Measurements from ENCODE around the gene LYRM1. TPM values are rescaled to one million over a fixed set of nuclear protein-coding genes. Genes with fewer than 3 reads are reported as not detected.
"Not testable (repeated sequence)": the region's sequence is repeated elsewhere in the genome, so short reads cannot be mapped to it uniquely, and the experiment has no call there.

Gene LYRM1
- total and polyA plus RNA-seq, 8 donors: 9.9 to 30.9 (median 15.5) TPM

- no peaks in the 10 kb centered on the region for H3K9me3 ChIP-seq
- DNase-seq (no peak), FAIRE-seq (no peak), ATAC-seq (no peak)
- H3K4me3 ChIP-seq: no peak overlapping the region
- H3K36me3 ChIP-seq: no peaks in the 10 kb centered on the region
- TF ChIP-seq CTCF (IDR thresholded peaks at IDR 0.05): no peak
- H3K4me1 ChIP-seq: no peaks in the 10 kb centered on the region
- 93% methylated on average over 3 of the region's 3 CpGs for WGBS, 2 donors
- no peaks in the 10 kb centered on the region for H3K27me3 ChIP-seq
- no peak overlapping the region for H3K27ac ChIP-seq
- intact Hi-C loops (cut with DNase I): no loop called here
These were observed 23.3 kb downstream of the LYRM1 start for GRCh38 chr16:20923876-20924275.

GRCh38 chr16:20925751-20926150 lies 25.2 kb downstream of the LYRM1 start:
- no peak for TF ChIP-seq CTCF (IDR thresholded peaks at IDR 0.05)
- no peak for ATAC-seq
- intact Hi-C loops (cut with DNase I): no loop called here
- Histone ChIP-seq H3K4me3 (no peak overlapping the region), H3K36me3 (no peaks in the 10 kb centered on the region), H3K27ac (no peak overlapping the region), H3K27me3 (no peaks in the 10 kb centered on the region), H3K4me1 (no peaks in the 10 kb centered on the region), H3K9me3 (no peaks in the 10 kb centered on the region)
- no peak for DNase-seq
- FAIRE-seq: no peak
- WGBS, 2 donors: 93 to 100% methylated on average over 1 of the region's 1 CpG

- no peak overlapping the region for H3K4me3 ChIP-seq
- H3K4me1 ChIP-seq: no peaks in the 10 kb centered on the region
- intact Hi-C loops (cut with DNase I): no loop called here
- DNase-seq: no peak
- no peak for ATAC-seq
- TF ChIP-seq CTCF (IDR thresholded peaks at IDR 0.05): no peak
- FAIRE-seq: no peak
- no peaks in the 10 kb centered on the region for H3K27me3 ChIP-seq
- H3K27ac ChIP-seq: no peak overlapping the region
- 88 to 91% methylated on average over 4 to 5 of the region's 5 CpGs for WGBS, 2 donors
- no peaks in the 10 kb centered on the region for H3K36me3 ChIP-seq
- no peaks in the 10 kb centered on the region for H3K9me3 ChIP-seq
These were observed 28.3 kb downstream of the LYRM1 start for GRCh38 chr16:20928774-20929411.

- H3K4me1 ChIP-seq; intact Hi-C loops (cut with DNase I); H3K27ac ChIP-seq; H3K9me3 ChIP-seq; H3K4me3 ChIP-seq; H3K27me3 ChIP-seq; FAIRE-seq; DNase-seq; H3K36me3 ChIP-seq: not testable (repeated sequence)
- peak in 2 of 4 donors; percentile 29 to 31 for ATAC-seq
- 74 to 78% methylated on average over 10 of the region's 10 CpGs for WGBS, 2 donors
These were observed 29.2 kb downstream of the LYRM1 start for GRCh38 chr16:20929676-20930364.

GRCh38 chr16:20930365-20930690 lies 29.8 kb downstream of the LYRM1 start:
- no peak for TF ChIP-seq CTCF (IDR thresholded peaks at IDR 0.05)
- Histone ChIP-seq H3K36me3 (no peaks in the 10 kb centered on the region), H3K4me1 (no peaks in the 10 kb centered on the region), H3K27me3 (no peaks in the 10 kb centered on the region), H3K27ac (no peak overlapping the region), H3K4me3 (no peak overlapping the region), H3K9me3 (no peaks in the 10 kb centered on the region)
- no peak for FAIRE-seq
- 97% methylated on average over 1 of the region's 1 CpG for WGBS, 2 donors
- no peak for ATAC-seq
- intact Hi-C loops (cut with DNase I): no loop called here
- DNase-seq: no peak
